NCI-H2107 (cell line): Measurements from ENCODE around the gene L3MBTL1.

Experiments
- DNase-seq: peaks from one replicate; lab custom pipeline; 2025; lab: John Stamatoyannopoulos, UW

Gene L3MBTL1

GRCh38 chr20:43506238-43506637 is 1.3 kb upstream of the L3MBTL1 start:
- no peak for DNase-seq

- no peak for DNase-seq
These were observed 609 bp downstream of the L3MBTL1 start for GRCh38 chr20:43508106-43508505.

GRCh38 chr20:43508604-43509040 is 1.1 kb downstream of the L3MBTL1 start:
- DNase-seq = no peak

- DNase-seq = no peak
These were observed 4.4 kb downstream of the L3MBTL1 start for GRCh38 chr20:43511879-43512278.

- DNase-seq = no peak
These were observed 6.0 kb downstream of the L3MBTL1 start for GRCh38 chr20:43513372-43513930.

GRCh38 chr20:43513931-43514647 is 6.6 kb downstream of the L3MBTL1 start:
- DNase-seq = no peak

- no peak for DNase-seq
These were observed 7.1 kb downstream of the L3MBTL1 start for GRCh38 chr20:43514648-43514999.

GRCh38 chr20:43515628-43516027 is 8.1 kb downstream of the L3MBTL1 start:
- no peak for DNase-seq

- no peak for DNase-seq
These were observed 8.8 kb downstream of the L3MBTL1 start for GRCh38 chr20:43516251-43516824.

GRCh38 chr20:43520074-43520630 is 12.7 kb downstream of the L3MBTL1 start:
- DNase-seq = no peak

- DNase-seq = no peak
These were observed 17.5 kb downstream of the L3MBTL1 start for GRCh38 chr20:43525021-43525420.

- no peak for DNase-seq
These were observed 20.9 kb downstream of the L3MBTL1 start for GRCh38 chr20:43528258-43528875.

GRCh38 chr20:43529051-43529450 is 21.6 kb downstream of the L3MBTL1 start:
- no peak for DNase-seq

GRCh38 chr20:43529457-43530153 is 22.1 kb downstream of the L3MBTL1 start:
- DNase-seq = no peak

- no peak for DNase-seq
These were observed 23.0 kb downstream of the L3MBTL1 start for GRCh38 chr20:43530321-43531090.

- no peak for DNase-seq
These were observed 23.6 kb downstream of the L3MBTL1 start for GRCh38 chr20:43531091-43531443.

- DNase-seq = no peak
These were observed 25.0 kb downstream of the L3MBTL1 start for GRCh38 chr20:43532416-43533055.

- DNase-seq = no peak
These were observed 25.6 kb downstream of the L3MBTL1 start for GRCh38 chr20:43533060-43533459.

- no peak for DNase-seq
These were observed 26.5 kb downstream of the L3MBTL1 start for GRCh38 chr20:43534016-43534415.

- DNase-seq = no peak
These were observed 27.4 kb downstream of the L3MBTL1 start for GRCh38 chr20:43534791-43535350.
